Measurements from ENCODE around the gene SLC13A3. TPM values are rescaled to one million over a fixed set of nuclear protein-coding genes. Genes with fewer than 3 reads are reported as not detected.

The SLC13A3 gene
- total RNA-seq, 4 donors from 2014 or later: 0.62 to 1.6 (median 0.80) TPM

DNA sequence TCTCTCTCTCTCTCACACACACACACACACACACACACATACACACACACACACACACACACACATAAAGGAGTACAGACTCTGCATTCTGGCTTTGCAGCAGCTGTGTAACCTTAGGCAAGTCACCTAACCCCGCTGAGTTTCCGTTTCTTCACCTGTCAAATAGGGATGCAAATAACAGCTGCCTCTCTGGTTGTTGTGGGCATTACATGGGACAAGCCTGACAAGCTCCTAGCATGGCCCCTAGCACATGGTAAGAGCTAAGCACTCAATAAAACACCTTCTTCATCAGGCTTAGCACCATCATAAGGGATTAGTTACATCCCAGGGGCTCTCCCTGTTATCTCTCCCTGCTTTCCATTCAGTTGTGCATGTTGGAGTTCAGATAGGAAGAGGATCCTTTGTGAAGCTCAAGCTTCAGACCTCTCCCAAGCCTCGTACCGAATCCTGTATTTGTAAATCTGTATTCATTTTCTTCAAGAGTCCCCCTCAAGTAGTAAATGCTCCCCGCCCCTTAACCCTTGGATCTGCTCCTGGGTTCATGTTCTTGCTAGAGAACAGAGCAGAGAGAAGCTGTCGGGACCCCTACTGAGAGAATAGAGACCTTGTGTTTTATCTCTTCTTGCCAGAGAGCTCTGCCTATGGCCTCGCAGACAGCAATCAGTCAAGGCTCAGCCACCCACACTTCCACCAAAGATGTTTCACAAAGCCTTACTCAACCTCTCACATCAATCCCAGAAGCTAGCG is 2.2 kb downstream of the SLC13A3 start:
- no peak overlapping the region for H3K27ac ChIP-seq
- H3K27me3 ChIP-seq: peaks cover 40% of the 10 kb centered on the region
- H3K4me1 ChIP-seq: peaks cover 0 to 8% (median 0%) of the 10 kb centered on the region in 3 donors
- H3K4me3 ChIP-seq: no peak overlapping the region
- H3K36me3 ChIP-seq: no peaks in the 10 kb centered on the region
- no peaks in the 10 kb centered on the region for H3K9me3 ChIP-seq
- ATAC-seq: no peak
- 62 to 75% methylated on average over 4 to 8 of the region's 8 CpGs for WGBS, 2 donors (ENCODE audit: low coverage in 1 of 2)
- no peak for TF ChIP-seq EP300 (IDR thresholded peaks at IDR 0.05)
- TF ChIP-seq POLR2A (IDR thresholded peaks at IDR 0.05): no peak
- no peak for TF ChIP-seq POLR2AphosphoS5 (IDR thresholded peaks at IDR 0.05)
- TF ChIP-seq, protein P1, sequence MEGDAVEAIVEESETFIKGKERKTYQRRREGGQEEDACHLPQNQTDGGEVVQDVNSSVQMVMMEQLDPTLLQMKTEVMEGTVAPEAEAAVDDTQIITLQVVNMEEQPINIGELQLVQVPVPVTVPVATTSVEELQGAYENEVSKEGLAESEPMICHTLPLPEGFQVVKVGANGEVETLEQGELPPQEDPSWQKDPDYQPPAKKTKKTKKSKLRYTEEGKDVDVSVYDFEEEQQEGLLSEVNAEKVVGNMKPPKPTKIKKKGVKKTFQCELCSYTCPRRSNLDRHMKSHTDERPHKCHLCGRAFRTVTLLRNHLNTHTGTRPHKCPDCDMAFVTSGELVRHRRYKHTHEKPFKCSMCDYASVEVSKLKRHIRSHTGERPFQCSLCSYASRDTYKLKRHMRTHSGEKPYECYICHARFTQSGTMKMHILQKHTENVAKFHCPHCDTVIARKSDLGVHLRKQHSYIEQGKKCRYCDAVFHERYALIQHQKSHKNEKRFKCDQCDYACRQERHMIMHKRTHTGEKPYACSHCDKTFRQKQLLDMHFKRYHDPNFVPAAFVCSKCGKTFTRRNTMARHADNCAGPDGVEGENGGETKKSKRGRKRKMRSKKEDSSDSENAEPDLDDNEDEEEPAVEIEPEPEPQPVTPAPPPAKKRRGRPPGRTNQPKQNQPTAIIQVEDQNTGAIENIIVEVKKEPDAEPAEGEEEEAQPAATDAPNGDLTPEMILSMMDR (IDR thresholded peaks at IDR 0.05): no peak

DNA sequence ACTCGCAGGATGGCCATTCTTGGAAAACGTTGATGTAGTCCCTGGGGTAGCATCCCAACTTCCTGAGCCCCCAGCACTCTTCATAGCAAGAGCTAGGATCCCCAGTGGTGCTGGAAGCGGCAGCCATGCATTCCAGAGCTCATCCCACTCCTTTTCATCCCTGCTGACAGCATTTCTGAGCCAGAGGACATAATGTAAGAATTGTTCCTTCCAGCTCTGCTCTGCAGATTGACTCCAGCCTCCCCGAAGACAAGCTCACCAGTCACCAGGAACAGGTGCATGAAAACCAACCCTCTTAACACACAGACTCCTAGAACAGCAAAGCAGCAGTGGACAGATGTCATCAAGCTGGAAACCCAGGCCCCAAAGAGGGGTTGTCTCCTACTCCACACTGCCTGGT is 3.8 kb downstream of the SLC13A3 start:
- TF ChIP-seq, protein P1 (IDR thresholded peaks at IDR 0.05): no peak
- TF ChIP-seq POLR2AphosphoS5 (IDR thresholded peaks at IDR 0.05) (no peak), POLR2A (IDR thresholded peaks at IDR 0.05) (no peak), EP300 (IDR thresholded peaks at IDR 0.05) (no peak)
- no peak for ATAC-seq
- no peak overlapping the region for H3K27ac ChIP-seq
- H3K4me3 ChIP-seq: no peak overlapping the region
- H3K4me1 ChIP-seq: peaks cover 0 to 8% (median 0%) of the 10 kb centered on the region in 3 donors
- no peaks in the 10 kb centered on the region for H3K36me3 ChIP-seq
- 58% methylated on average over 2 of the region's 4 CpGs; no CpG with 5 or more reads in 1 of the 2 donors for WGBS, 2 donors (ENCODE audit: low coverage in 1 of 2)
- H3K9me3 ChIP-seq: no peaks in the 10 kb centered on the region
- H3K27me3 ChIP-seq: peaks cover 25% of the 10 kb centered on the region

DNA sequence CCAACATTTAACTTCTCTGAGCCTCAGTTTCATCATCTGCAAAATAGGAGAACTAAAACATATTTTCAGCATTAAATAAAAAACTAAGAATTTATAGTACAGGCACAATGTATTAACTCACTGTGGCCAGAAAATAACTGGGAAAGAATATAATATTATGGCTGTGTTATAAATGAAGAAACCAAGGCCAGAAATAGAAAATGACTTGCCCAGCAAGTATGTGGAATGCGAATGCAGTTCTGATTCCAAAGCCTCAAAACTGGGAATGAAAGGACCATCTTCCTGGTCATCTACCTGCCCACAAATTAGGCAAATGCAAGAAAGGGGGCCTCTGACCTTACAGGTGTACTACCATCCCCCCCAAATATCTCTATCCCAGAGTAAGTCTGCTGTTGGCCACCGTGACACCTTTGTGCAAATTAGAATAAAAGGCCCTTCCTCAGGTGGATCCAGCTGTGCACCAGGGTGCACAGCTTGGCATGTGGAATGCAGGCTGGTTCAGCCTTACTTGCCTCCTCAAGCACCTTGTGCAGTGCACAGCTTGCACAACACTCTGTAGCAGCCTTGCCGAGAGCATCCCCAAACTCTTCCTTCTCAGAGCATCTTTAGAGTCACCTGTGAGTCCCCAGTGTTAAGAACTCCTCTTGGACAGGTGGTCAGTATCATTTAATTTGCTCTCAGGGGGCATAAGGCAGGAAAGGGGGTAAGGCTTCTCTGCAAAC is 4.4 kb downstream of the SLC13A3 start:
- Histone ChIP-seq H3K4me3 (no peak overlapping the region), H3K9me3 (no peaks in the 10 kb centered on the region), H3K4me1 (peaks cover 0 to 8% (median 0%) of the 10 kb centered on the region in 3 donors), H3K36me3 (no peaks in the 10 kb centered on the region), H3K27ac (no peak overlapping the region), H3K27me3 (peaks cover 19% of the 10 kb centered on the region)
- ATAC-seq: no peak
- TF ChIP-seq POLR2A (IDR thresholded peaks at IDR 0.05) (no peak), POLR2AphosphoS5 (IDR thresholded peaks at IDR 0.05) (no peak), EP300 (IDR thresholded peaks at IDR 0.05) (no peak)
- TF ChIP-seq, protein P1 (IDR thresholded peaks at IDR 0.05): no peak
- 36 to 100% methylated on average over 1 to 2 of the region's 3 CpGs for WGBS, 2 donors (ENCODE audit: low coverage in 1 of 2)

DNA sequence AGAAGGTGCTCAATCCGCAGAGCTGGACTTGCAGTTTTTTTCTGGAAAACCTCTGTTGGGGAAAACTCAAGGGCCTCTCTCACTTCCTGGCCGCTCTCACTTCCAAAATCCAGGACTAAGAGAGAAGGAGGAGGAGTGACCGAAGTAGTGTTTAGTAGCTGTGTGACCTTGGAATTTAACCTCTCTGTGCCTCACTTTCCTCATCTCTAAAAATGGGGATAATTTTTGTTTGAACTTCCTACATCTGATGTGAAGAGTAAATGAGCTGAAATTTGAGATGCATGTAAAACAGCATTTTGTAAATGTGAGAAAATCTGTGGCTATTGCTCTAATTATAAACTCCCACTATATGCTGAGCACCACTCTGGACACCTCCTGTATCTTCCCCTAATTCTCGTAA is 5.1 kb downstream of the SLC13A3 start:
- peaks cover 0 to 3% (median 0%) of the 10 kb centered on the region in 3 donors for H3K4me1 ChIP-seq
- WGBS, 2 donors (ENCODE audit: low coverage in 1 of 2): 65 to 80% methylated on average over 3 to 4 of the region's 4 CpGs
- peaks cover 12% of the 10 kb centered on the region for H3K27me3 ChIP-seq
- H3K27ac ChIP-seq: no peak overlapping the region
- no peaks in the 10 kb centered on the region for H3K36me3 ChIP-seq
- no peak for TF ChIP-seq POLR2A (IDR thresholded peaks at IDR 0.05)
- H3K4me3 ChIP-seq: no peak overlapping the region
- ATAC-seq: no peak
- no peaks in the 10 kb centered on the region for H3K9me3 ChIP-seq

DNA sequence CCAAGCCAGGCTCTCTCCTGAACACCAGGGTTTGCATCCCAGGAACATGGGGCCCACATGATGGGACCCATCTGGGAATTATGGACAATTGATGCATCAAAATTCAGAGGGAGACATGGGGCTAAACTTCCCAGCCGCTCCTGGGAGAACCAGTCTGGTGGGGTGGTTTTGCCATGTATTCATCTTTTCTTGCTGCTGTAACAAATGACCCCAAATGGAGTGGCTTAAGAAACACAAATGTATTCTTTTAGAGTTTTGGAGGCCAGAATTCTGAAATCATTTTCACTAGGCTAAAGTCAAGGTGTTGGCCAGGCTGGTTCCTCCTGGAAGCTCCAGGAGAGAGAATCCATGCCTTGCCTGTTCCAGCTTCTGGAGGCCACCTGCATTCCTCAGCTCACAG is 6.5 kb downstream of the SLC13A3 start:
- no peaks in the 10 kb centered on the region for H3K4me1 ChIP-seq
- TF ChIP-seq POLR2AphosphoS5 (IDR thresholded peaks at IDR 0.05) (no peak), EP300 (IDR thresholded peaks at IDR 0.05) (no peak), POLR2A (IDR thresholded peaks at IDR 0.05) (no peak)
- TF ChIP-seq, protein P1 (IDR thresholded peaks at IDR 0.05): no peak
- no peak overlapping the region for H3K4me3 ChIP-seq
- ATAC-seq: no peak
- H3K9me3 ChIP-seq: no peaks in the 10 kb centered on the region
- 88 to 100% methylated on average over 1 of the region's 1 CpG for WGBS, 2 donors (ENCODE audit: low coverage in 1 of 2)
- no peaks in the 10 kb centered on the region for H3K36me3 ChIP-seq
- no peak overlapping the region for H3K27ac ChIP-seq
- no peaks in the 10 kb centered on the region for H3K27me3 ChIP-seq

Data from gastroesophageal sphincter (tissue), 4 donors.